PC-3 (cell line): Measurements from ENCODE around the gene SLC24A3.

ENCODE experiments used
- EZH2 ChIP-seq: fragments of 300-600 bp; sonication (generic); IDR thresholded peaks from one replicate; pipeline ENCODE4 v1.6.1; 2017; ENCODE audit warnings: antibody characterized with exemption, mild to moderate bottlenecking, low read length; ENCODE audit not compliant: unreplicated experiment
- TF ChIP-seq, protein P1 (sequence below): fragments of 300-600 bp; sonication (generic); conservative IDR thresholded peaks from 2 replicates; pipeline ENCODE4 v1.5.1; 2017; ENCODE audit warnings: antibody characterized with exemption, low read depth, mild to moderate bottlenecking, low read length

DNA sequence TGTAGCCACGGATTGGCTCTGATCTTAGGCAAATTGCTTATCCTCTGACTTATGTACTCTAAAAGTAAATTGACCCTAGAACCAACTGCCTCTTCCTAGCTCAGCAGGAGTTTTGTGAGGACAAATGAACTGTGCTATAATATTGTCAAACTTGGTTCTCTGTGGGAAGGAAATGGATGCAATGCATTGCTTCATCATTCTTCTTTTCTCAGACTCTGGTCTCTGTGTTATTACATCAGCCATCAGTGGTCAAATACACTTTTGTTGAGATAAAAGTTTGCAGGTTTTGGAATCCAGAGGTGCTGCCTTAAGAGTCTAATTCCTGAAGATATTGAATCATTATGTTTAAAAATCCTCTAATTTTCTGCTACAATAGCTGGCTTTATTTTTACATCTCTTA, 64.9 kb downstream of the SLC24A3 start:
- TF ChIP-seq, protein P1, sequence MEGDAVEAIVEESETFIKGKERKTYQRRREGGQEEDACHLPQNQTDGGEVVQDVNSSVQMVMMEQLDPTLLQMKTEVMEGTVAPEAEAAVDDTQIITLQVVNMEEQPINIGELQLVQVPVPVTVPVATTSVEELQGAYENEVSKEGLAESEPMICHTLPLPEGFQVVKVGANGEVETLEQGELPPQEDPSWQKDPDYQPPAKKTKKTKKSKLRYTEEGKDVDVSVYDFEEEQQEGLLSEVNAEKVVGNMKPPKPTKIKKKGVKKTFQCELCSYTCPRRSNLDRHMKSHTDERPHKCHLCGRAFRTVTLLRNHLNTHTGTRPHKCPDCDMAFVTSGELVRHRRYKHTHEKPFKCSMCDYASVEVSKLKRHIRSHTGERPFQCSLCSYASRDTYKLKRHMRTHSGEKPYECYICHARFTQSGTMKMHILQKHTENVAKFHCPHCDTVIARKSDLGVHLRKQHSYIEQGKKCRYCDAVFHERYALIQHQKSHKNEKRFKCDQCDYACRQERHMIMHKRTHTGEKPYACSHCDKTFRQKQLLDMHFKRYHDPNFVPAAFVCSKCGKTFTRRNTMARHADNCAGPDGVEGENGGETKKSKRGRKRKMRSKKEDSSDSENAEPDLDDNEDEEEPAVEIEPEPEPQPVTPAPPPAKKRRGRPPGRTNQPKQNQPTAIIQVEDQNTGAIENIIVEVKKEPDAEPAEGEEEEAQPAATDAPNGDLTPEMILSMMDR: no peak
- TF ChIP-seq EZH2: no peak
